Measurements from ENCODE around the gene CCDC97.
"Not testable (repeated sequence)": the region's sequence is repeated elsewhere in the genome, so short reads cannot be mapped to it uniquely, and the experiment has no call there.

The CCDC97 gene

GRCh38 chr19:41364524-41365391 is 54.8 kb downstream of the CCDC97 start:
- no peak for DNase-seq

GRCh38 chr19:41366089-41366488 is 56.1 kb downstream of the CCDC97 start:
- no peak for DNase-seq

- DNase-seq: no peak
These were observed 57.9 kb downstream of the CCDC97 start for GRCh38 chr19:41367848-41368301.

- DNase-seq: no peak
These were observed 59.8 kb downstream of the CCDC97 start for GRCh38 chr19:41369769-41370168.

- DNase-seq: not testable (repeated sequence)
These were observed 61.1 kb downstream of the CCDC97 start for GRCh38 chr19:41371119-41371518.

- no peak for DNase-seq
These were observed 61.6 kb downstream of the CCDC97 start for GRCh38 chr19:41371541-41371940.

- DNase-seq: no peak
These were observed 62.5 kb downstream of the CCDC97 start for GRCh38 chr19:41372501-41372900.

- DNase-seq: no peak
These were observed 64.0 kb downstream of the CCDC97 start for GRCh38 chr19:41373993-41374392.

Measured in stimulated activated CD4-positive, alpha-beta T cell treated with anti-CD3 and anti-CD28 coated beads, Interleukin-4, amount 100 ng/mL, for 4 hours (primary cell).